Prostate gland (tissue), 2 donors: ENCODE results near the gene NKX1-1. TPM values are rescaled to one million over a fixed set of nuclear protein-coding genes. Genes with fewer than 3 reads are reported as not detected.
"Not testable (repeated sequence)": the region's sequence is repeated elsewhere in the genome, so short reads cannot be mapped to it uniquely, and the experiment has no call there.

ENCODE experiments used
- DNase-seq: peaks from one replicate; pipeline ENCODE4 v3.0.0-alpha.2; 2019; ENCODE audit warnings: low spot score
- H3K27ac ChIP-seq, 2 donors: fragments of 200-600 bp; sonication (generic); 2 replicates each; pipeline ENCODE4 v1.5.1; 2017 to 2019
- H3K27me3 ChIP-seq: fragments of 200-600 bp; sonication (generic); replicated peaks from 2 replicates; pipeline ENCODE4 v1.5.1; 2019; ENCODE audit not compliant: insufficient read depth
- H3K36me3 ChIP-seq, 2 donors: fragments of 200-600 bp; sonication (generic); 1 replicate in 1 of 2; 2 replicates in 1 of 2; pipeline versions ENCODE4 v1.5.1 to v1.8.1; 2017 to 2019
- H3K4me1 ChIP-seq: fragments of 200-600 bp; sonication (generic); replicated peaks from 2 replicates; pipeline ENCODE4 v1.5.1; 2019
- H3K4me3 ChIP-seq, 2 donors: fragments of 200-600 bp; sonication (generic); 2 replicates each; pipeline ENCODE4 v1.5.1; 2017 to 2019
- H3K9me3 ChIP-seq: fragments of 200-600 bp; sonication (generic); 2 replicates; pipeline ENCODE4 v1.5.1; 2017
- CTCF ChIP-seq, 4 experiments: fragments of 200-600 bp in 2 of 4; fragments of 450-650 bp in 2 of 4; sonication (generic) in 2 of 4; IDR thresholded peaks; 1 replicate in 3 of 4; 2 replicates in 1 of 4; pipeline ENCODE4 v1.5.1; 2016 to 2019; ENCODE audit warnings: antibody characterized with exemption in 4 of 4, mild to moderate bottlenecking in 2 of 4, moderate library complexity in 2 of 4
- POLR2A ChIP-seq: fragments of 450-650 bp; IDR thresholded peaks from one replicate; pipeline ENCODE4 v1.6.1; 2016; ENCODE audit warnings: antibody characterized with exemption, mild to moderate bottlenecking
- POLR2AphosphoS5 ChIP-seq: sonication (generic); formaldehyde crosslinking; IDR thresholded peaks from one replicate; pipeline ENCODE4 v1.6.1; 2017; ENCODE audit warnings: antibody characterized with exemption
- WGBS: methylation state at CpG from one replicate; pipeline ENCODE4 v1.1.5; 2018; 5-methylcytosine and 5-hydroxymethylcytosine counted together
- intact Hi-C: fragments of 100-400 bp; cut with DNase I; formaldehyde crosslinking; loops from one replicate; pipeline ENCODE4 v1.14.2; 2022
- total RNA-seq, 2 donors: library from RNA; depleted of rRNA; stranded (reverse); fragments of >200 nt; gene quantifications; one replicate each; pipeline ENCODE4 v1.1.0, GENCODE V29; 2016

The NKX1-1 gene
- total RNA-seq, 2 donors from 2014 or later = not detected

GRCh38 chr4:1376391-1376840, 29.8 kb downstream of the NKX1-1 start:
- no peak for TF ChIP-seq POLR2AphosphoS5
- WGBS = 89% methylated on average over 23 of the region's 23 CpGs
- Histone ChIP-seq H3K4me3 (no peak overlapping the region), H3K36me3 (peaks cover 0 to 6% of the 10 kb centered on the region in 2 donors), H3K27ac (no peak overlapping the region), H3K9me3 (no peaks in the 10 kb centered on the region), H3K27me3 (no peaks in the 10 kb centered on the region), H3K4me1 (no peaks in the 10 kb centered on the region)
- intact Hi-C loops = no loop called here
- no peak for DNase-seq

DNA sequence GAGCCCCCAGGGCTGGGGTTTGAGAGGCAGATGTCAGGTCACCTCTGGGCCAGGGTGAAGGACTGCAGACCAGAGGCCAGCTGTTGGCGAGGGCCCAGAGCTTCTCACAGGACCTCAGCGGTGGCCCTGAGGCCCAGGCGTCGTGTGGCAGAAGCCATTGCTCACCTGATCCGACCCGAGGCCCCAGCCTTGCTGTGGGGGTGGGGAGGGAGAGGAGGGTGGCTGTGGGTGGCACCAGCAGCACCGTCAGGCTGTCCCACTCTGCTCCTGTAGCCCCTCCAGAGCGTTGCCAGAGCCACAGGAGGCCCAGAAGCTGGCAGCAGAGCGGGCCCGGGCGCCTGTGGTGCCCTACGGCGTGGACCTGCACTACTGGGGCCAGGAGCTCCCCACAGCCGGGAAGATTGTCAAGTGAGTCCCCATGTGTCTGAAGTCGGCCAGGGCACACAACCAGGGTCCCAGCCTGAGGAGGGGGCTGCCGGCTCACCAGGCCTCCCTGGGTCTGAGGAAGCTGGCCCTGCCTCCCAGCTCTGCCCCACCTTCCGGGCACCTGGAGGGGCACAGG, 30.4 kb downstream of the NKX1-1 start:
- intact Hi-C loops = no loop called here
- H3K9me3 ChIP-seq = no peaks in the 10 kb centered on the region
- H3K4me3 ChIP-seq = no peak overlapping the region
- WGBS = 90% methylated on average over 16 of the region's 17 CpGs
- no peaks in the 10 kb centered on the region for H3K27me3 ChIP-seq
- H3K4me1 ChIP-seq = no peaks in the 10 kb centered on the region
- peaks cover 0 to 6% of the 10 kb centered on the region in 2 donors for H3K36me3 ChIP-seq
- TF ChIP-seq POLR2AphosphoS5 = no peak
- no peak for DNase-seq
- no peak overlapping the region for H3K27ac ChIP-seq

DNA sequence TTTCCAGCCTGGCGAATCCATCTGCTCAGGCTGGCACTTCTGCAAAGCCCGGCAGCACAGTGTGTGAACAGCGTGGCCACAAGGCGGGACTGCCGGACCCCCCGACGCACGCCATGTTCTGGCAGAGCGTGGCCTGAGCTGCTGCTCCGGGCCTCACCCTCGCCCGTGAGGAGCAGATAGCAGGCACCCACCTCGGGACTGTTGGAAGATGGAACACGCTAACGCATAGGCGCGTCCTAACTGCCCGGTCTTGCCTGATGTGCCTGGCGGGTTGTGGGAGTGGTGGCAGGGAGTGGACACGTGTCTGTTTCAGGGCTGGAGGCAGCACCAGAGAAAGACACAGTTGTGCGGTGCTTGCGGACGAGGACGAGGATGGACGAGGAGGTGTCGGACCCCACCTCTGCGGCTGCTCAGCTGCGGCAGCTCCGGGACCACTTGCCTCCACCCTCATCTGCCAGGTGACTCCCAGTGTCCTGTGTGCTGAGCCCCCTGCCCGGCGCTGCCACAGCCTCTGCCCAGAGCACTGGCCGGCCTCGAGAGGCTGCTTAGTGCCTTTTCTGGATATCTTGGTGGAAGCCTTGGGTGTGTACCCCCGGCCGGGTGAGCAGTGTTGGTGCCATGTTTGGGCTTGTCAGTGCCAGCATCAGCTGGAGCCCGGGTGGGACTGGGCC, 31.1 kb downstream of the NKX1-1 start:
- WGBS = 93% methylated on average over 35 of the region's 36 CpGs
- H3K27ac ChIP-seq = no peak overlapping the region
- TF ChIP-seq CTCF (IDR thresholded peaks at IDR 0.05) (no peak), POLR2AphosphoS5 (no peak), POLR2A (no peak)
- H3K36me3 ChIP-seq = peaks cover 0 to 6% of the 10 kb centered on the region in 2 donors
- H3K27me3 ChIP-seq = no peaks in the 10 kb centered on the region
- intact Hi-C loops = no loop called here
- H3K4me1 ChIP-seq = no peaks in the 10 kb centered on the region
- no peak overlapping the region for H3K4me3 ChIP-seq
- DNase-seq = no peak
- H3K9me3 ChIP-seq = no peaks in the 10 kb centered on the region

DNA sequence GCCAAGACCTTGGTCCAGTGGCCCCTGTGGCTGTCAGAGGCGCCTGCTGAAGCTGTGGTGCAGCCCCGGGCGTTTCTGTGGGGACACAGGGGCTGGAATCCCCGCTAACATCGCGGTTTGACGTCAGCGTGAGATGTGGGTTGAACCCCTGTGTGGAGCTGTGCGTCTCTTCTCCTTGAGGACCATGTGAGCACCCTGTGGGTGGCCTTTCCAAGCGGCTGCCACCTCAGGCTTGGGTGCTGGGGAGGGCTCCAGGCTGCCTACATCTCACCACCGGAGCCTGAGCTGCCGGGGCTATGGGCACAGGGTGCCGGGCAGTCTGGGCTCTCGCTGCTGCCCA, 31.6 kb downstream of the NKX1-1 start:
- no peaks in the 10 kb centered on the region for H3K9me3 ChIP-seq
- no peak overlapping the region for H3K4me3 ChIP-seq
- no peak for TF ChIP-seq POLR2A
- intact Hi-C loops = no loop called here
- no peak for DNase-seq
- 99% methylated on average over 13 of the region's 14 CpGs for WGBS
- no peaks in the 10 kb centered on the region for H3K27me3 ChIP-seq
- H3K4me1 ChIP-seq = no peaks in the 10 kb centered on the region
- H3K27ac ChIP-seq = no peak overlapping the region
- H3K36me3 ChIP-seq = peaks cover 0 to 6% of the 10 kb centered on the region in 2 donors

DNA sequence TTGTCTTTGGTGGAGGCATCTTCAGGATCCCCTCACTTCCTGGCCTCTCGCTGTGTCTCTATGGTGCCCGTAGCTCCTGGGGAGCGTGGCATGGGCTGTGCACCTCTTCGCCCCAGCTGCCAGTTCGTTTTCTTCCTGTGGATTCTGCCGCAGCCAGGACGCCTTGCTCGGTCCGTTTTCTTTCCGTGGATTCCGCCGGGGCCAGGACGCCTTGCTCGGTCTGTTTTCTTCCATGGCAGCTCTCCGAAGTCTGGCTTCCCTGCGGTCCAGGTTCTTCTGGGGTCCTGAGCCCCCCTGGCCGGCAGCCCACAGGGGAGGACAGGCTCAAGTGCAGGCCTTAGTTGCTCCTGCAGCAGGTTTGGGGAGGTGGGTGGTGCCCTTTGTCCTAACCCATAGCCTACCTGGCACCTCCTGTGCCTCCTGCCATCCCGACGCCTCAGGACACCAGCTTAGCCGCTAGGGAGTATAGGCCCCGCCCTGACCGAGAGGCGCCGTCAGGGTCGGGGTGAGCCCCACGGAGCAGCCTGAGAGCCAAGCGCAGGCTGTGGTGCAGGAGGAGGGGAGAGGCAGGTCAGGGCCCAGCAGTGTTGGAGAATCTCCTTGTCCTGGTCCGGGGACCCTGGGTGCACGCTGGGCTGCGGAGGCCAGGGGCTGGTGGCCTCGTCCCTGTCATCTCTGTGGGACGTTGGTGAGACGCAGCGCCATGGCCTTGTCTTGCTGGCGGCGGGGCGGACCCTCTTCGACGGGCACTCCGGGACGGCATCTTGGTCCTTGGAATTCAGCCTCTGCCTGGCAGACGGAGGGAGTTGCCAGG, 32.1 kb downstream of the NKX1-1 start:
- 94% methylated on average over 34 of the region's 42 CpGs for WGBS
- no peak for TF ChIP-seq POLR2A
- Histone ChIP-seq H3K4me1 (no peaks in the 10 kb centered on the region), H3K4me3 (no peak overlapping the region), H3K36me3 (peaks cover 0 to 6% of the 10 kb centered on the region in 2 donors), H3K9me3 (no peaks in the 10 kb centered on the region), H3K27me3 (no peaks in the 10 kb centered on the region), H3K27ac (no peak overlapping the region)
- intact Hi-C loops = no loop called here
- no peak for DNase-seq

GRCh38 chr4:1372576-1372975, 33.7 kb downstream of the NKX1-1 start:
- H3K4me1 ChIP-seq, H3K9me3 ChIP-seq, intact Hi-C loops, DNase-seq, H3K36me3 ChIP-seq, H3K27me3 ChIP-seq, H3K27ac ChIP-seq, H3K4me3 ChIP-seq: not testable (repeated sequence)
- 91% methylated on average over 22 of the region's 22 CpGs for WGBS

- H3K4me3 ChIP-seq = no peak overlapping the region
- H3K36me3 ChIP-seq = peaks cover 0 to under 1% of the 10 kb centered on the region in 2 donors
- no peaks in the 10 kb centered on the region for H3K9me3 ChIP-seq
- H3K4me1 ChIP-seq = no peaks in the 10 kb centered on the region
- TF ChIP-seq CTCF (IDR thresholded peaks at IDR 0.05) (no peak), POLR2AphosphoS5 (no peak), POLR2A (no peak)
- no peak for DNase-seq
- WGBS = 93% methylated on average over 28 of the region's 28 CpGs
- no peak overlapping the region for H3K27ac ChIP-seq
- intact Hi-C loops = no loop called here
- H3K27me3 ChIP-seq = no peaks in the 10 kb centered on the region
These were observed 34.8 kb downstream of the NKX1-1 start for GRCh38 chr4:1371176-1372165.
